Vagina (tissue), 2 donors: ENCODE data around the gene GGCT. TPM values are rescaled to one million over a fixed set of nuclear protein-coding genes. Genes with fewer than 3 reads are reported as not detected.
"Not testable (repeated sequence)": the region's sequence is repeated elsewhere in the genome, so short reads cannot be mapped to it uniquely, and the experiment has no call there.

ENCODE experiments used
- DNase-seq, 2 donors: peaks; one replicate each; pipeline ENCODE4 v3.0.0-alpha.2; 2017; ENCODE audit errors: extremely low spot score in 2 of 2
- H3K27ac ChIP-seq: fragments of 200-600 bp; sonication (generic); one replicate; pipeline ENCODE4 v1.5.1; 2019
- H3K27me3 ChIP-seq: fragments of 200-600 bp; sonication (generic); one replicate; pipeline ENCODE4 v1.5.1; 2019
- H3K36me3 ChIP-seq, 2 donors: fragments of 200-600 bp; sonication (generic); one replicate each; pipeline ENCODE4 v1.5.1; 2017 to 2019
- H3K4me1 ChIP-seq: fragments of 200-600 bp; sonication (generic); one replicate; pipeline ENCODE4 v1.5.1; 2019
- H3K4me3 ChIP-seq, 2 donors: fragments of 200-600 bp; sonication (generic); 1 replicate in 1 of 2; 2 replicates in 1 of 2; pipeline ENCODE4 v1.5.1; 2016 to 2019
- H3K9me3 ChIP-seq: fragments of 200-600 bp; sonication (generic); one replicate; pipeline ENCODE4 v1.5.1; 2019
- POLR2A ChIP-seq, 2 donors: fragments of 450-650 bp; IDR thresholded peaks; one replicate each; pipeline ENCODE4 v1.6.1; 2017; ENCODE audit warnings: antibody characterized with exemption in 2 of 2, mild to moderate bottlenecking in 2 of 2, moderate library complexity in 2 of 2
- POLR2AphosphoS5 ChIP-seq, 2 donors: sonication (generic); formaldehyde crosslinking; IDR thresholded peaks; one replicate each; pipeline ENCODE4 v1.9.0; 2017; ENCODE audit warnings: antibody characterized with exemption in 2 of 2, mild to moderate bottlenecking in 2 of 2, low read depth in 1 of 2; ENCODE audit not compliant: insufficient read depth in 1 of 2
- intact Hi-C: fragments of 100-400 bp; cut with DNase I; formaldehyde crosslinking; loops from one replicate; pipeline ENCODE4 v1.15.1; 2023
- total RNA-seq: library from RNA; depleted of rRNA; stranded (reverse); fragments of >200 nt; gene quantifications from one replicate; pipeline ENCODE4 v1.2.3, GENCODE V29; 2016
- TF ChIP-seq, protein P1 (sequence below), 3 experiments: fragments of 450-650 bp in 2 of 3; fragments of 200-600 bp in 1 of 3; sonication (generic) in 1 of 3; IDR thresholded peaks; one replicate each; pipeline ENCODE4 v1.5.1; 2017 to 2019; ENCODE audit warnings: antibody characterized with exemption in 3 of 3, mild to moderate bottlenecking in 2 of 3, moderate library complexity in 2 of 3

The GGCT gene
- total RNA-seq, 1 donor from 2014 or later: 21.6 TPM

- H3K9me3 ChIP-seq: no peaks in the 10 kb centered on the region
- TF ChIP-seq POLR2A (IDR thresholded peaks at IDR 0.05): no peak
- no peak for TF ChIP-seq POLR2AphosphoS5 (IDR thresholded peaks at IDR 0.05; ENCODE audit: insufficient read depth in 1 of 2, low read depth in 1 of 2)
- TF ChIP-seq, protein P1, sequence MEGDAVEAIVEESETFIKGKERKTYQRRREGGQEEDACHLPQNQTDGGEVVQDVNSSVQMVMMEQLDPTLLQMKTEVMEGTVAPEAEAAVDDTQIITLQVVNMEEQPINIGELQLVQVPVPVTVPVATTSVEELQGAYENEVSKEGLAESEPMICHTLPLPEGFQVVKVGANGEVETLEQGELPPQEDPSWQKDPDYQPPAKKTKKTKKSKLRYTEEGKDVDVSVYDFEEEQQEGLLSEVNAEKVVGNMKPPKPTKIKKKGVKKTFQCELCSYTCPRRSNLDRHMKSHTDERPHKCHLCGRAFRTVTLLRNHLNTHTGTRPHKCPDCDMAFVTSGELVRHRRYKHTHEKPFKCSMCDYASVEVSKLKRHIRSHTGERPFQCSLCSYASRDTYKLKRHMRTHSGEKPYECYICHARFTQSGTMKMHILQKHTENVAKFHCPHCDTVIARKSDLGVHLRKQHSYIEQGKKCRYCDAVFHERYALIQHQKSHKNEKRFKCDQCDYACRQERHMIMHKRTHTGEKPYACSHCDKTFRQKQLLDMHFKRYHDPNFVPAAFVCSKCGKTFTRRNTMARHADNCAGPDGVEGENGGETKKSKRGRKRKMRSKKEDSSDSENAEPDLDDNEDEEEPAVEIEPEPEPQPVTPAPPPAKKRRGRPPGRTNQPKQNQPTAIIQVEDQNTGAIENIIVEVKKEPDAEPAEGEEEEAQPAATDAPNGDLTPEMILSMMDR (IDR thresholded peaks at IDR 0.05): no peak
- H3K27me3 ChIP-seq: no peaks in the 10 kb centered on the region
- H3K4me3 ChIP-seq: no peak overlapping the region
- no peaks in the 10 kb centered on the region for H3K4me1 ChIP-seq
- intact Hi-C loops: no loop called here
- H3K27ac ChIP-seq: no peak overlapping the region
- H3K36me3 ChIP-seq: no peaks in the 10 kb centered on the region
- DNase-seq: no peak
Observed at GRCh38 chr7:30528779-30529178, 24.1 kb upstream of the GGCT start.

GRCh38 chr7:30527297-30527696 lies 22.7 kb upstream of the GGCT start:
- H3K27me3 ChIP-seq, intact Hi-C loops, H3K9me3 ChIP-seq, DNase-seq, H3K36me3 ChIP-seq, H3K27ac ChIP-seq, H3K4me1 ChIP-seq, H3K4me3 ChIP-seq: not testable (repeated sequence)

DNA sequence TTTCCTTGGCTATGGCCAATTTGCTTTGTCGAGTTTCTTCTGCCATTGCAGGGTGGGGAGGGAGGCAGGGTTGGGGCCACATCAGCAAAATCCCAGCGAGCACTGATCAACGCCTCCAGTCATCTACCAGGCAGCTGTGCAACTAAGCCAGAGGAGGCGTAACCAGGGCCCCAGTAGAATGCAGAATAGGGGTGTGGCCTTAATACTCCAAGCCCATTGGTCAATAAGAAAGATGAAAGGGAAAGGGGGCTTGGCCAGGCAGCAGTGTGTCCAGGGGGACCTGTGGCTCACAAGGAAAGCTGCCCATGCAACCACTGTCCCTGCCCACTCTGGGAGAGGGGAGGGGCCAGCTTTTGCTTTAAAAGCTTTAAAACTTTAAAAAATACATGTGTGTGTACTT lies 21.5 kb upstream of the GGCT start:
- Histone ChIP-seq H3K36me3 (no peaks in the 10 kb centered on the region), H3K4me3 (no peak overlapping the region), H3K9me3 (no peaks in the 10 kb centered on the region), H3K4me1 (peaks cover 4% of the 10 kb centered on the region), H3K27me3 (no peaks in the 10 kb centered on the region), H3K27ac (no peak overlapping the region)
- TF ChIP-seq POLR2A (IDR thresholded peaks at IDR 0.05) (no peak), POLR2AphosphoS5 (IDR thresholded peaks at IDR 0.05; ENCODE audit: insufficient read depth in 1 of 2, low read depth in 1 of 2) (no peak)
- TF ChIP-seq, protein P1 (IDR thresholded peaks at IDR 0.05): no peak
- intact Hi-C loops: no loop called here
- DNase-seq: no peak

DNA sequence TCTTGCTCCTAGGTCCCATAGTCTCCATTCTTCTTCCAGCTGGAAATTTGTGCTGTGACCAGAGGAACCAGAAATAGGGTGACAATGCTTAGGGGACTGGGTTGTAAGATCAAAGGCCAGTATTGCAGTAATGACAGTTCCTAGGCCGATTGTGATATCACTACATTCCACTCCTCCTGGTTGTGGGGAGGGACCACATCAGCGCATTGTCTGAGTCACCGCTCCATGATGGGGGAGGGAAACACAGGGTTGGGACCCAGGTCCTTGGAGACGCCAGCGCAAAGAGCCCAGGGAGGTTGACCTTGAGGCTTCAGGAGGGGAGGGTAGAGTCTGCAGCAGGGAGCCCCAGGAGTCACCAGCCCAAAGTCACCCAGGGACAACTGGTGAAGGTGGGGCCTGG lies 20.8 kb upstream of the GGCT start:
- no peak for DNase-seq
- H3K4me3 ChIP-seq: no peak overlapping the region
- intact Hi-C loops: no loop called here
- no peak overlapping the region for H3K27ac ChIP-seq
- no peaks in the 10 kb centered on the region for H3K9me3 ChIP-seq
- H3K4me1 ChIP-seq: peaks cover 12% of the 10 kb centered on the region
- H3K36me3 ChIP-seq: no peaks in the 10 kb centered on the region
- no peaks in the 10 kb centered on the region for H3K27me3 ChIP-seq
- TF ChIP-seq POLR2AphosphoS5 (IDR thresholded peaks at IDR 0.05; ENCODE audit: insufficient read depth in 1 of 2, low read depth in 1 of 2) (no peak), POLR2A (IDR thresholded peaks at IDR 0.05) (no peak)
- TF ChIP-seq, protein P1 (IDR thresholded peaks at IDR 0.05): no peak

- no peak overlapping the region for H3K27ac ChIP-seq
- intact Hi-C loops: no loop called here
- no peaks in the 10 kb centered on the region for H3K36me3 ChIP-seq
Observed at GRCh38 chr7:30524545-30524944, 19.9 kb upstream of the GGCT start.

More at GRCh38 chr7:30524545-30524944, 19.9 kb upstream of the GGCT start:
- Histone ChIP-seq H3K9me3 (no peaks in the 10 kb centered on the region), H3K4me3 (no peak overlapping the region), H3K27me3 (no peaks in the 10 kb centered on the region), H3K4me1 (peaks cover 15% of the 10 kb centered on the region)
- DNase-seq: no peak
- no peak for TF ChIP-seq POLR2AphosphoS5 (IDR thresholded peaks at IDR 0.05; ENCODE audit: insufficient read depth in 1 of 2, low read depth in 1 of 2)
- no peak for TF ChIP-seq POLR2A (IDR thresholded peaks at IDR 0.05)
- TF ChIP-seq, protein P1 (IDR thresholded peaks at IDR 0.05): no peak
